MV-4-11 (cell line): Measurements from ENCODE around the gene PGM5.

Experiments used
- DNase-seq: peaks from one replicate; lab custom pipeline; 2025; lab: John Stamatoyannopoulos, UW

PGM5 gene

GRCh38 chr9:68437785-68438184, 81.4 kb downstream of the PGM5 start:
- no peak for DNase-seq

GRCh38 chr9:68443624-68444023, 87.2 kb downstream of the PGM5 start:
- DNase-seq, result no peak

GRCh38 chr9:68446836-68447235, 90.4 kb downstream of the PGM5 start:
- no peak for DNase-seq

GRCh38 chr9:68447611-68448010, 91.2 kb downstream of the PGM5 start:
- no peak for DNase-seq

GRCh38 chr9:68454579-68455334, 98.3 kb downstream of the PGM5 start:
- DNase-seq, result no peak

- no peak for DNase-seq
Observed at GRCh38 chr9:68455451-68455850, 99.0 kb downstream of the PGM5 start.

- no peak for DNase-seq
Observed at GRCh38 chr9:68457803-68458202, 101.4 kb downstream of the PGM5 start.

- no peak for DNase-seq
Observed at GRCh38 chr9:68458918-68459317, 102.5 kb downstream of the PGM5 start.

GRCh38 chr9:68462105-68462775, 105.8 kb downstream of the PGM5 start:
- no peak for DNase-seq

- DNase-seq, result no peak
Observed at GRCh38 chr9:68470067-68470466, 113.7 kb downstream of the PGM5 start.

GRCh38 chr9:68470634-68471033, 114.2 kb downstream of the PGM5 start:
- no peak for DNase-seq

- DNase-seq, result no peak
Observed at GRCh38 chr9:68472119-68472518, 115.7 kb downstream of the PGM5 start.

- DNase-seq, result peak; percentile 34
Observed at GRCh38 chr9:68473790-68474189, 117.4 kb downstream of the PGM5 start.

- DNase-seq, result no peak
Observed at GRCh38 chr9:68476422-68476821, 120.0 kb downstream of the PGM5 start.

GRCh38 chr9:68476847-68477246, 120.4 kb downstream of the PGM5 start:
- no peak for DNase-seq

- DNase-seq, result no peak
Observed at GRCh38 chr9:68480807-68481206, 124.4 kb downstream of the PGM5 start.

GRCh38 chr9:68482548-68482947, 126.1 kb downstream of the PGM5 start:
- DNase-seq, result no peak

- no peak for DNase-seq
Observed at GRCh38 chr9:68488126-68488525, 131.7 kb downstream of the PGM5 start.

- DNase-seq, result no peak
Observed at GRCh38 chr9:68489646-68490045, 133.2 kb downstream of the PGM5 start.

- no peak for DNase-seq
Observed at GRCh38 chr9:68492806-68493205, 136.4 kb downstream of the PGM5 start.

- DNase-seq, result no peak
Observed at GRCh38 chr9:68493541-68493940, 137.1 kb downstream of the PGM5 start.

GRCh38 chr9:68493958-68494577, 137.7 kb downstream of the PGM5 start:
- DNase-seq, result no peak

GRCh38 chr9:68495247-68495646, 138.8 kb downstream of the PGM5 start:
- DNase-seq, result no peak
